HepG2 (cell line): ENCODE data around the gene CRADD. TPM values are rescaled to one million over a fixed set of nuclear protein-coding genes. Genes with fewer than 3 reads are reported as not detected.

Experiments used
- ATAC-seq: fragments of 200-7000 bp; cut with Tn5 transposase; 3 replicates; pipeline ENCODE4 v1.9.1; 2020; ENCODE audit warnings: mild to moderate bottlenecking, moderate library complexity
- BruUV-seq: library from RNA; stranded (reverse); fragments of 400-500 nt; replicated peaks from 2 replicates; lab custom pipeline; 2021; lab: Mats Ljungman, UMichigan
- CTCF ChIA-PET: fragments of 300-600 bp; formaldehyde crosslinking; extraction: SDS; loops from one replicate; lab custom pipeline; 2021; ENCODE audit warnings: low total read pairs, inconsistent platforms, low intra/inter-chr PET ratio; lab: Yijun Ruan, JAX
- POLR2A ChIA-PET: fragments of 350-600 bp; sonication (Branson Sonifier 250); formaldehyde crosslinking; loops from one replicate; lab custom pipeline; 2020; ENCODE audit warnings: antibody characterized with exemption, inconsistent platforms; lab: Yijun Ruan, JAX
- DNase-seq: peaks from one replicate; pipeline ENCODE4 v3.0.0-alpha.2; 2015; ENCODE audit warnings: low spot score
- FAIRE-seq: peaks from 3 replicates; lab custom pipeline; 2011; peaks lifted over from hg19 to GRCh38; lab: Jason Lieb, UNC
- H2AFZ ChIP-seq: one replicate; pipeline ENCODE4 v1.6.1; 2011; ENCODE audit warnings: low read length, inconsistent platforms
- H3K27ac ChIP-seq: fragments of 300-600 bp; 3 replicates; pipeline ENCODE4 v1.8.0; 2011; ENCODE audit warnings: mixed run types, mild to moderate bottlenecking, mixed read lengths, low read length, inconsistent platforms; ENCODE audit not compliant: insufficient read depth; ENCODE audit errors: extremely low read length
- H3K27me3 ChIP-seq, 2 experiments: fragments of 200-600 bp in 1 of 2; 2 replicates in 1 of 2; 3 replicates in 1 of 2; pipeline versions ENCODE4 v1.6.0 to v1.8.0; 2011; ENCODE audit warnings: low read length in 2 of 2, mild to moderate bottlenecking in 2 of 2, moderate library complexity in 2 of 2, inconsistent platforms in 1 of 2; ENCODE audit not compliant: insufficient read depth in 2 of 2, control insufficient read depth in 1 of 2
- H3K36me3 ChIP-seq, 2 experiments: fragments of 200-600 bp in 1 of 2; replicated peaks in 1 of 2; 2 replicates in 1 of 2; 3 replicates in 1 of 2; pipeline versions ENCODE4 v1.5.1 to v1.8.0; 2011; ENCODE audit warnings: low read length in 2 of 2, inconsistent platforms in 1 of 2; ENCODE audit not compliant: insufficient read depth in 2 of 2, control insufficient read depth in 1 of 2
- H3K4me1 ChIP-seq: 2 replicates; pipeline ENCODE4 v1.5.1; 2012; ENCODE audit warnings: low read length, inconsistent platforms; ENCODE audit not compliant: insufficient read depth
- H3K4me2 ChIP-seq: 2 replicates; pipeline ENCODE4 v1.6.0; 2011; ENCODE audit warnings: low read depth, low read length, inconsistent platforms
- H3K4me3 ChIP-seq, 3 experiments: fragments of 200-600 bp in 1 of 3; sonication (generic), shearing (Covaris generic) in 1 of 3; replicated peaks in 1 of 3; 2 replicates each; pipeline ENCODE4 v1.5.1; 2011 to 2016; ENCODE audit warnings: low read length in 3 of 3, inconsistent platforms in 2 of 3, low read depth in 2 of 3, mild to moderate bottlenecking in 2 of 3, control low read depth in 1 of 3, mixed read lengths in 1 of 3; ENCODE audit not compliant: insufficient read depth in 1 of 3
- H3K79me2 ChIP-seq: one replicate; pipeline ENCODE4 v1.6.1; 2011; ENCODE audit warnings: low read length, inconsistent platforms; ENCODE audit not compliant: insufficient read depth
- H3K9ac ChIP-seq: 2 replicates; pipeline ENCODE4 v1.6.0; 2011; ENCODE audit warnings: mild to moderate bottlenecking, low read depth, low read length, inconsistent platforms; ENCODE audit not compliant: insufficient read depth
- H3K9me3 ChIP-seq: 2 replicates; pipeline ENCODE4 v1.5.1; 2012; ENCODE audit warnings: mild to moderate bottlenecking, low read length
- H4K20me1 ChIP-seq: 2 replicates; pipeline ENCODE4 v1.6.0; 2011; ENCODE audit warnings: inconsistent platforms, mild to moderate bottlenecking, low read length, moderate library complexity; ENCODE audit not compliant: insufficient read depth
- BCLAF1 ChIP-seq: fragments of 450-650 bp; IDR thresholded peaks from 2 replicates; pipeline ENCODE4 v1.6.1; 2017; ENCODE audit warnings: mild to moderate bottlenecking
- IKZF5 ChIP-seq: IDR thresholded peaks from 2 replicates; pipeline ENCODE4 v1.6.1; 2018; ENCODE audit warnings: missing genetic modification reagents, mild to moderate bottlenecking, missing compliant biosample characterization
- ISX ChIP-seq: sonication (generic); formaldehyde crosslinking; conservative IDR thresholded peaks from 2 replicates; pipeline ENCODE4 v1.5.0; 2020; ENCODE audit warnings: missing genetic modification reagents
- KDM1A ChIP-seq: IDR thresholded peaks from 2 replicates; pipeline ENCODE4 v1.6.1; 2016; ENCODE audit warnings: missing compliant biosample characterization
- NFRKB ChIP-seq: fragments of 450-650 bp; IDR thresholded peaks from 2 replicates; pipeline ENCODE4 v1.6.1; 2017
- POLR2G ChIP-seq: fragments of 200-400 bp; formaldehyde crosslinking; IDR thresholded peaks from 2 replicates; pipeline ENCODE4 v1.6.1; 2018; ENCODE audit warnings: mild to moderate bottlenecking, low read depth, low read length, moderate library complexity
- RARA ChIP-seq: IDR thresholded peaks from 2 replicates; pipeline ENCODE4 v1.6.1; 2016; ENCODE audit warnings: missing genetic modification reagents, missing compliant biosample characterization
- RBM39 ChIP-seq: fragments of 200-400 bp; formaldehyde crosslinking; IDR thresholded peaks from one replicate; pipeline ENCODE4 v1.6.1; 2018; ENCODE audit warnings: antibody characterized with exemption, mild to moderate bottlenecking, low read depth, low read length; ENCODE audit not compliant: poor library complexity, severe bottlenecking
- SMAD3 ChIP-seq: sonication (generic); formaldehyde crosslinking; IDR thresholded peaks from 2 replicates; pipeline ENCODE4 v1.4.0; 2020; ENCODE audit warnings: missing genetic modification reagents
- ZMYM4 ChIP-seq: sonication (generic); formaldehyde crosslinking; IDR thresholded peaks from 2 replicates; pipeline ENCODE4 v1.8.1; 2023; ENCODE audit warnings: mild to moderate bottlenecking, missing genetic modification reagents
- ZNF276 ChIP-seq: sonication (generic); formaldehyde crosslinking; IDR thresholded peaks from 2 replicates; pipeline ENCODE4 v1.4.0; 2020; ENCODE audit warnings: mild to moderate bottlenecking, low read depth, missing genetic modification reagents
- ZNF317 ChIP-seq: sonication (generic); formaldehyde crosslinking; IDR thresholded peaks from 2 replicates; pipeline ENCODE4 v1.5.0; 2020; ENCODE audit warnings: mild to moderate bottlenecking, missing genetic modification reagents
- ZNF501 ChIP-seq: sonication (generic); formaldehyde crosslinking; IDR thresholded peaks from 2 replicates; pipeline ENCODE4 v1.5.1; 2020; ENCODE audit warnings: mild to moderate bottlenecking, moderate library complexity, missing genetic modification reagents
- ZNF598 ChIP-seq: sonication (generic); formaldehyde crosslinking; IDR thresholded peaks from 2 replicates; pipeline ENCODE4 v1.5.1; 2020; ENCODE audit warnings: mild to moderate bottlenecking, missing genetic modification reagents, borderline replicate concordance
- ZNF724P ChIP-seq: sonication (generic); formaldehyde crosslinking; IDR thresholded peaks from 2 replicates; pipeline ENCODE4 v1.8.0; 2022; ENCODE audit warnings: missing genetic modification reagents, borderline replicate concordance
- ZNF841 ChIP-seq: sonication (generic); formaldehyde crosslinking; IDR thresholded peaks from 2 replicates; pipeline ENCODE4 v1.8.1; 2023; ENCODE audit warnings: missing genetic modification reagents, borderline replicate concordance
- WGBS: methylation state at CpG from one replicate; pipeline ENCODE4 v1.1.6; 2017; ENCODE audit warnings: low lambda C conversion rate; 5-methylcytosine and 5-hydroxymethylcytosine counted together
- in situ Hi-C: cut with HindIII; loops from 2 replicates; pipeline ENCODE4 v1.10.0; 2017; ENCODE audit warnings: low pct_unique_long_range_greater_than_20kb; ENCODE audit not compliant: extremely low pct_ligation_motif_present
- intact Hi-C: fragments of 100-400 bp; cut with micrococcal nuclease; formaldehyde crosslinking; loops from one replicate; pipeline ENCODE4 v1.10.0; 2022; ENCODE audit not compliant: unreplicated experiment
- polyA plus RNA-seq, 8 experiments: library from polyadenylated mRNA; depleted of rRNA in 3 of 8; stranded (reverse) in 7 of 8; unstranded in 1 of 8; fragments of >200 nt; fragmentation: Illumina TruSeq in 4 of 8; extraction: Trizol in 4 of 8; gene quantifications; 2 replicates each; pipeline versions ENCODE4 v1.2.1 to v1.2.3, GENCODE V29; 2011 to 2016; ENCODE audit warnings: low read depth in 4 of 8, missing spikeins in 1 of 8, mixed read lengths in 1 of 8; ENCODE audit not compliant: insufficient read depth in 1 of 8
- total RNA-seq, 5 experiments: library from RNA; depleted of rRNA; stranded (reverse); fragments of >200 nt; fragmentation: Illumina TruSeq; extraction: Trizol; gene quantifications; 2 replicates each; pipeline ENCODE4 v1.2.3, GENCODE V29; 2016; ENCODE audit warnings: low read depth in 1 of 5

Gene CRADD
- total and polyA plus RNA-seq, 2 of the 13 experiments (the other 11 are each of a cell fraction or from before 2014, with no cell fraction given) = 12.4 to 18.8 TPM

- Histone ChIP-seq H3K4me2 (no peak overlapping the region), H3K27me3 (no peaks in the 10 kb centered on the region), H3K4me3 (no peak overlapping the region), H3K4me1 (peaks cover 61% of the 10 kb centered on the region), H3K27ac (no peak overlapping the region), H3K9me3 (no peaks in the 10 kb centered on the region), H2AFZ (no peak overlapping the region), H3K79me2 (no peaks in the 10 kb centered on the region), H3K36me3 (no peaks in the 10 kb centered on the region), H3K9ac (no peak overlapping the region), H4K20me1 (no peaks in the 10 kb centered on the region)
- FAIRE-seq (no peak), DNase-seq (no peak), ATAC-seq (no peak)
- intact Hi-C loops (no loop called here), in situ Hi-C loops (no loop called here)
- ChIA-PET POLR2A (no interaction called here), CTCF (no interaction called here)
- TF ChIP-seq RARA (CRISPR knock-in tag) (no peak), SMAD3 (CRISPR knock-in tag) (no peak), BCLAF1 (no peak), ZNF724P (CRISPR knock-in tag) (no peak), KDM1A (CRISPR knock-in tag) (no peak), NFRKB (no peak), RBM39 (no peak), IKZF5 (CRISPR knock-in tag) (no peak), ZNF317 (CRISPR knock-in tag) (no peak), ZMYM4 (CRISPR knock-in tag) (no peak), ISX (no peak), ZNF841 (CRISPR knock-in tag) (no peak), ZNF501 (CRISPR knock-in tag) (no peak), POLR2G (no peak), ZNF598 (CRISPR knock-in tag) (no peak), ZNF276 (CRISPR knock-in tag) (no peak)
- BruUV-seq = no TSS peak
- 90% methylated on average over 3 of the region's 3 CpGs for WGBS
Measured at GRCh38 chr12:93762912-93763553, 85.9 kb downstream of the CRADD start.
